Mesendoderm (in vitro differentiated cells): ENCODE measurements around the gene RTP3.

Source experiments
- DNase-seq: peaks from one replicate; pipeline ENCODE4 v3.0.0; 2013
- H2AK5ac ChIP-seq: 2 replicates; pipeline ENCODE4 v1.6.1; 2013; ENCODE audit warnings: low read length, inconsistent platforms
- H2BK120ac ChIP-seq: 2 replicates; pipeline ENCODE4 v1.6.1; 2013; ENCODE audit warnings: low read depth, mild to moderate bottlenecking, low read length, moderate library complexity, mixed read lengths
- H2BK15ac ChIP-seq: replicated peaks from 2 replicates; pipeline ENCODE4 v1.6.1; 2013; ENCODE audit warnings: low read depth, mild to moderate bottlenecking, moderate library complexity
- H2BK5ac ChIP-seq: 2 replicates; pipeline ENCODE4 v1.6.1; 2013; ENCODE audit warnings: low read length, inconsistent platforms
- H3K18ac ChIP-seq: 2 replicates; pipeline ENCODE4 v1.6.1; 2013; ENCODE audit warnings: mild to moderate bottlenecking, low read length, mixed read lengths
- H3K23ac ChIP-seq: one replicate; pipeline ENCODE4 v1.6.1; 2013; ENCODE audit warnings: low read length
- H3K27ac ChIP-seq: 2 replicates; pipeline ENCODE4 v1.5.1; 2013; ENCODE audit warnings: low read depth, mild to moderate bottlenecking, inconsistent platforms, low read length, moderate library complexity
- H3K27me3 ChIP-seq: 2 replicates; pipeline ENCODE4 v1.6.1; 2013; ENCODE audit warnings: low read length, control low read depth, mild to moderate bottlenecking, inconsistent platforms; ENCODE audit not compliant: insufficient read depth, poor library complexity
- H3K36me3 ChIP-seq: 2 replicates; pipeline ENCODE4 v1.6.1; 2013; ENCODE audit warnings: low read length, inconsistent platforms; ENCODE audit not compliant: control insufficient read depth, insufficient read depth
- H3K4ac ChIP-seq: one replicate; pipeline ENCODE4 v1.6.1; 2013; ENCODE audit warnings: low read depth, mild to moderate bottlenecking, low read length, moderate library complexity
- H3K4me1 ChIP-seq: 2 replicates; pipeline ENCODE4 v1.6.1; 2013; ENCODE audit warnings: low read depth, low read length, inconsistent platforms; ENCODE audit not compliant: control insufficient read depth
- H3K4me2 ChIP-seq: 2 replicates; pipeline ENCODE4 v1.6.1; 2013; ENCODE audit warnings: low read length
- H3K4me3 ChIP-seq: 2 replicates; pipeline ENCODE4 v1.5.1; 2013; ENCODE audit warnings: mild to moderate bottlenecking, low read length
- H3K56ac ChIP-seq: one replicate; pipeline ENCODE4 v1.6.1; 2013; ENCODE audit warnings: low read length
- H3K79me1 ChIP-seq: 2 replicates; pipeline ENCODE4 v1.6.1; 2013; ENCODE audit warnings: low read length, inconsistent platforms
- H3K79me2 ChIP-seq: 2 replicates; pipeline ENCODE4 v1.6.1; 2013; ENCODE audit warnings: mild to moderate bottlenecking, low read length; ENCODE audit not compliant: control insufficient read depth, insufficient read depth
- H3K9ac ChIP-seq: 2 replicates; pipeline ENCODE4 v1.6.1; 2013; ENCODE audit warnings: low read length, inconsistent platforms
- H4K5ac ChIP-seq: one replicate; pipeline ENCODE4 v1.6.1; 2013; ENCODE audit warnings: low read length
- H4K8ac ChIP-seq: one replicate; pipeline ENCODE4 v1.6.1; 2013; ENCODE audit warnings: low read depth, mild to moderate bottlenecking, control low read depth, low read length, moderate library complexity
- WGBS: extraction: QIAGEN DNeasy Blood & Tissue Kit; methylation state at CpG from one replicate; pipeline ENCODE4 v1.1.7; 2013; ENCODE audit warnings: low lambda C conversion rate, missing lambda C conversion rate; ENCODE audit not compliant: insufficient coverage; ENCODE audit errors: extremely low coverage; 5-methylcytosine and 5-hydroxymethylcytosine counted together

Gene RTP3

GRCh38 chr3:46509661-46510187 is 11.9 kb downstream of the RTP3 start:
- H3K4me1 ChIP-seq = peaks cover 7% of the 10 kb centered on the region
- no peak overlapping the region for H3K56ac ChIP-seq
- H3K27me3 ChIP-seq = no peaks in the 10 kb centered on the region
- H3K27ac ChIP-seq = no peak overlapping the region
- H4K5ac ChIP-seq = no peak overlapping the region
- H3K79me1 ChIP-seq = no peaks in the 10 kb centered on the region
- no peak overlapping the region for H3K23ac ChIP-seq
- H3K36me3 ChIP-seq = no peaks in the 10 kb centered on the region
- no peak overlapping the region for H3K9ac ChIP-seq
- H2BK120ac ChIP-seq = no peak overlapping the region
- H3K18ac ChIP-seq = no peak overlapping the region
- no CpG with 5 or more reads among the region's 4 CpGs for WGBS
- no peak overlapping the region for H2AK5ac ChIP-seq
- H4K8ac ChIP-seq = no peak overlapping the region
- no peak overlapping the region for H3K4ac ChIP-seq
- H2BK15ac ChIP-seq = no peak overlapping the region
- no peak overlapping the region for H2BK5ac ChIP-seq
- no peak overlapping the region for H3K4me3 ChIP-seq
- H3K4me2 ChIP-seq = no peak overlapping the region
- no peak for DNase-seq
- H3K79me2 ChIP-seq = no peaks in the 10 kb centered on the region

- Histone ChIP-seq H4K8ac (no peak overlapping the region), H3K36me3 (no peaks in the 10 kb centered on the region), H3K4me1 (peaks cover 3% of the 10 kb centered on the region), H3K4me2 (no peak overlapping the region), H3K56ac (no peak overlapping the region), H3K4me3 (no peak overlapping the region), H3K23ac (no peak overlapping the region), H2AK5ac (no peak overlapping the region), H3K79me2 (no peaks in the 10 kb centered on the region), H2BK5ac (no peak overlapping the region), H4K5ac (no peak overlapping the region), H3K4ac (no peak overlapping the region), H3K9ac (no peak overlapping the region), H3K18ac (no peak overlapping the region), H3K79me1 (no peaks in the 10 kb centered on the region), H3K27ac (no peak overlapping the region), H2BK15ac (no peak overlapping the region), H3K27me3 (no peaks in the 10 kb centered on the region), H2BK120ac (no peak overlapping the region)
- DNase-seq = no peak
- no CpG with 5 or more reads among the region's 2 CpGs for WGBS
Observed at GRCh38 chr3:46512191-46512749, 14.5 kb downstream of the RTP3 start.

GRCh38 chr3:46516521-46516920 is 18.7 kb downstream of the RTP3 start:
- Histone ChIP-seq H4K8ac (no peak overlapping the region), H3K9ac (no peak overlapping the region), H3K18ac (no peak overlapping the region), H3K4me3 (no peak overlapping the region), H4K5ac (no peak overlapping the region), H2BK15ac (no peak overlapping the region), H3K27me3 (no peaks in the 10 kb centered on the region), H3K4me1 (no peaks in the 10 kb centered on the region), H2AK5ac (no peak overlapping the region), H3K23ac (no peak overlapping the region), H3K56ac (no peak overlapping the region), H3K4me2 (no peak overlapping the region), H2BK120ac (no peak overlapping the region), H3K27ac (no peak overlapping the region), H3K79me2 (no peaks in the 10 kb centered on the region), H3K4ac (no peak overlapping the region), H2BK5ac (no peak overlapping the region), H3K36me3 (no peaks in the 10 kb centered on the region), H3K79me1 (no peaks in the 10 kb centered on the region)
- WGBS = no CpG with 5 or more reads among the region's 4 CpGs
- DNase-seq = no peak

- no peak for DNase-seq
- WGBS = no CpG with 5 or more reads among the region's 7 CpGs
- no peak overlapping the region for H2BK120ac ChIP-seq
- no peak overlapping the region for H3K23ac ChIP-seq
- H3K79me1 ChIP-seq = no peaks in the 10 kb centered on the region
- no peaks in the 10 kb centered on the region for H3K4me1 ChIP-seq
- no peak overlapping the region for H4K5ac ChIP-seq
- H3K36me3 ChIP-seq = no peaks in the 10 kb centered on the region
- no peak overlapping the region for H3K4ac ChIP-seq
- H3K27ac ChIP-seq = no peak overlapping the region
- no peaks in the 10 kb centered on the region for H3K27me3 ChIP-seq
- no peak overlapping the region for H3K4me2 ChIP-seq
- H3K79me2 ChIP-seq = no peaks in the 10 kb centered on the region
- no peak overlapping the region for H3K56ac ChIP-seq
- no peak overlapping the region for H2AK5ac ChIP-seq
- no peak overlapping the region for H3K9ac ChIP-seq
- H3K18ac ChIP-seq = no peak overlapping the region
- no peak overlapping the region for H2BK5ac ChIP-seq
- H3K4me3 ChIP-seq = no peak overlapping the region
- H2BK15ac ChIP-seq = no peak overlapping the region
- no peak overlapping the region for H4K8ac ChIP-seq
Observed at GRCh38 chr3:46517016-46517783, 19.4 kb downstream of the RTP3 start.

- Histone ChIP-seq H3K79me2 (no peaks in the 10 kb centered on the region), H3K23ac (no peak overlapping the region), H3K18ac (no peak overlapping the region), H2BK5ac (no peak overlapping the region), H3K56ac (no peak overlapping the region), H3K4me3 (no peak overlapping the region), H3K4ac (no peak overlapping the region), H2AK5ac (no peak overlapping the region), H4K8ac (no peak overlapping the region), H3K27ac (no peak overlapping the region), H3K4me1 (no peaks in the 10 kb centered on the region), H2BK120ac (no peak overlapping the region), H3K4me2 (no peak overlapping the region), H4K5ac (no peak overlapping the region), H3K9ac (no peak overlapping the region), H2BK15ac (no peak overlapping the region), H3K79me1 (no peaks in the 10 kb centered on the region), H3K27me3 (no peaks in the 10 kb centered on the region), H3K36me3 (no peaks in the 10 kb centered on the region)
- whole genome bisulfite sequencing = no CpG with 5 or more reads among the region's 2 CpGs
- DNase-seq = no peak
Observed at GRCh38 chr3:46517784-46518181, 20.0 kb downstream of the RTP3 start.
